SK-N-SH (cell line): Measurements from ENCODE around the gene STIM1.
A peak's percentile ranks its signal among the peaks of the same experiment; 100 is the strongest.

Source experiments
- GATA2 ChIP-seq: sonication (generic); formaldehyde crosslinking; IDR thresholded peaks from 2 replicates; pipeline ENCODE4 v1.5.0; 2020; ENCODE audit warnings: mild to moderate bottlenecking, missing genetic modification reagents
- TCF12 ChIP-seq: IDR thresholded peaks from 2 replicates; pipeline ENCODE4 v1.4.0; 2012
- TF ChIP-seq, protein P1 (sequence below): fragments of 200-600 bp; sonication (generic); IDR thresholded peaks from 2 replicates; pipeline ENCODE4 v1.6.1; 2017; ENCODE audit warnings: antibody characterized with exemption, mild to moderate bottlenecking, moderate library complexity

DNA sequence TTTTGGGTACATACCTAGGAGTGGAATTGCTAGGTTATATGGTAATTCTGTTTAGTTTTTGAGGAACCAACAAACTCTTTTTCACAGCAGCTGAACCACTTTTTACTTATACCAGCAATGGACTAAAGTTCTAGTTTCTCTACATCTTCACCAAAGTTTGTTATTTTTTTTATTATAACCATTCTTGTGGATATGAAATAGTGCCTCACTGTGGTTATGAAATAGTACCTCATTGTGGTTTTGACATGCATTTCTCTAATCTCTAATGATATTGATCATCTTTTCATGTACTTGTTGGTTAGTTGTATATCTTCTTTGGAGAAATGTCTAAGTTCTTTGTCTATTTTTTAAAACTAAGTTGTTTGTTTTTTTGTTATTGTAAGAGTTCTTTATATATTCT, 27.2 kb downstream of the STIM1 start:
- no peak for TF ChIP-seq TCF12
- TF ChIP-seq, protein P1, sequence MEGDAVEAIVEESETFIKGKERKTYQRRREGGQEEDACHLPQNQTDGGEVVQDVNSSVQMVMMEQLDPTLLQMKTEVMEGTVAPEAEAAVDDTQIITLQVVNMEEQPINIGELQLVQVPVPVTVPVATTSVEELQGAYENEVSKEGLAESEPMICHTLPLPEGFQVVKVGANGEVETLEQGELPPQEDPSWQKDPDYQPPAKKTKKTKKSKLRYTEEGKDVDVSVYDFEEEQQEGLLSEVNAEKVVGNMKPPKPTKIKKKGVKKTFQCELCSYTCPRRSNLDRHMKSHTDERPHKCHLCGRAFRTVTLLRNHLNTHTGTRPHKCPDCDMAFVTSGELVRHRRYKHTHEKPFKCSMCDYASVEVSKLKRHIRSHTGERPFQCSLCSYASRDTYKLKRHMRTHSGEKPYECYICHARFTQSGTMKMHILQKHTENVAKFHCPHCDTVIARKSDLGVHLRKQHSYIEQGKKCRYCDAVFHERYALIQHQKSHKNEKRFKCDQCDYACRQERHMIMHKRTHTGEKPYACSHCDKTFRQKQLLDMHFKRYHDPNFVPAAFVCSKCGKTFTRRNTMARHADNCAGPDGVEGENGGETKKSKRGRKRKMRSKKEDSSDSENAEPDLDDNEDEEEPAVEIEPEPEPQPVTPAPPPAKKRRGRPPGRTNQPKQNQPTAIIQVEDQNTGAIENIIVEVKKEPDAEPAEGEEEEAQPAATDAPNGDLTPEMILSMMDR, result 0 out of 2 replicates have a peak, but pooled peaks have one; percentile 9
- TF ChIP-seq GATA2, result no peak
